Memory B cell (primary cell): ENCODE data around the gene CXCR4.

ENCODE experiments used
- ATAC-seq: fragments of 150-1000 bp; cut with Tn5 transposase; 2 replicates; pipeline ENCODE4 v1.10.0; 2021; ENCODE audit warnings: low read depth, mild to moderate bottlenecking, moderate library complexity
- DNase-seq, 2 donors: peaks; one replicate each; pipeline ENCODE4 v3.0.0; 2022; ENCODE audit warnings: low spot score in 2 of 2
- H3K27ac Mint-ChIP-seq: one replicate; pipeline ENCODE4 v1.8.0; 2022; ENCODE audit warnings: mild to moderate bottlenecking, moderate library complexity, mixed read lengths
- H3K27me3 Mint-ChIP-seq: one replicate; pipeline ENCODE4 v1.8.0; 2022; ENCODE audit warnings: mixed read lengths
- H3K36me3 Mint-ChIP-seq: one replicate; pipeline ENCODE4 v1.8.0; 2022; ENCODE audit warnings: mild to moderate bottlenecking, mixed read lengths
- H3K4me1 Mint-ChIP-seq: one replicate; pipeline ENCODE4 v1.8.0; 2022; ENCODE audit warnings: mixed read lengths
- H3K4me3 Mint-ChIP-seq: one replicate; pipeline ENCODE4 v1.8.0; 2022; ENCODE audit warnings: mild to moderate bottlenecking, moderate library complexity, mixed read lengths
- H3K9me3 Mint-ChIP-seq: one replicate; pipeline ENCODE4 v1.8.0; 2022; ENCODE audit warnings: mixed read lengths

CXCR4 gene

DNA sequence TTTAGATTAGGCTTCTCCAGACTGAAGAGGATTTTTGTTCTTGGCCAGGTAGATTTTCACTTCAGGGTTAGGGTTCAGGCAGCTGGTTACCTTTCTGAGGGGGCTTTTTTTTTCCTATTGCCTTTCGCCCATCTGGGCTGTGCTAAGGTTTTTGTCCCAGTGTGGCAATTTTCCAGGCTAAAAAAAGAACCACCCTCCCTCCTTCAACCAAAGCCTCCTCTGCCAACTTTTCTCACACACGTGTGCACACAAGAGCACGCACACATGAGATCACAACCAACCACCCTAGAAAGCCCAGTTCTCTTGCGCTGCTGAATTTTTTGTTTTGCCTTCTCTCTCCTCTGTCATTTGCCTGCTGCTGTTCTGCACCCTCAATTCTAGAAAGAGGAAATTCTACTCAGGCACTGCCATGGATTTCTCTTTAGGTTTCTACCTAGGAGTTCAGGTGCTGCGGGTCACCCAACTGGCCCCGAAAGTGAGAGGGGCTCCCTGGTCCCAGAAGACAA is 8.5 kb upstream of the CXCR4 start:
- ATAC-seq (peak; percentile 36), DNase-seq (no peak)
- Mint-ChIP-seq H3K4me3 (peak overlapping the region; percentile 55), H3K27me3 (no peaks in the 10 kb centered on the region), H3K4me1 (peaks cover 59% of the 10 kb centered on the region), H3K36me3 (peaks cover 2% of the 10 kb centered on the region), H3K27ac (peak overlapping the region; percentile 98), H3K9me3 (peaks cover 4% of the 10 kb centered on the region)

DNA sequence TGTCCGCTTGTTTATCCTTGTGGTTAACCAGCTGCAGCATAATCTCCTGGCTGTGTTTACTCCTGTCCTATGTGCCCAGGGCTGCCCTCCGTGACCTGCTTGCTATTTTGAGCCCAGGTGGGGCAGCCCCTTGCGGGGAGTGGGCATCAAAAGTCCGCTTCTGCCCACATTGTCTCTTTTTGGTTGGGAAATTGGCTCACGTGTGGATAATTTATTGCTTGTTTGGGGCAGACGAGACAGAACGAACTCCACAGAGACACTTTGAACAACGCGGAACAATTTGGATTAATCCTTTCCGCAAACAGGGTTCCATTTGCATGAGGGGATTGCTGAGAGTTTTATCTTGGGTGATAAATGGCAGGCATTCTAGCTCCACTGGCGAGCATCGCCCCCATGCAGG is 8.1 kb upstream of the CXCR4 start:
- peaks cover 58% of the 10 kb centered on the region for H3K4me1 Mint-ChIP-seq
- ATAC-seq (no peak), DNase-seq (no peak)
- H3K36me3 Mint-ChIP-seq, result peaks cover 2% of the 10 kb centered on the region
- H3K4me3 Mint-ChIP-seq, result peak overlapping the region; percentile 12
- H3K9me3 Mint-ChIP-seq, result peaks cover 4% of the 10 kb centered on the region
- H3K27me3 Mint-ChIP-seq, result no peaks in the 10 kb centered on the region
- peak overlapping the region; percentile 98 for H3K27ac Mint-ChIP-seq

DNA sequence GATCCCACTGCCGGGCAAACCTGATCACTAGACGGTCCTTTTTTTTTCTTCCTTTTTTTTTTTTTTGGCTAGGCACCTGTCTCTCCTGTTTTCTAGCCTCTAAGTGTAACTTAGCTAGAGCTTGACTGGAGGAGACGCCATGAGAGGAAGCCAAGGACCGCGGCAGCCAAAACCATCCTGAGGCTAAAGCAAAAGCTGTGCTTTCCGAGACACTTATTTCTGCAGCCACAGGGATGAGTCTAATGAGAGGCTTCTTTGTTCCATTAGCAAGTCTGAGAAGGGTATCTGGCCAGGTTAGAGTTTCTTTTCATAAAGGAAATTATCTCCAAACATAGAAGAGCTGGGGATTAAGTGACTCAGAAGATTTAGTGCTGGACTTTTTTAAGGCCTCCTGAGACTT is 7.3 kb upstream of the CXCR4 start:
- DNase-seq, result no peak
- Mint-ChIP-seq H3K27ac (peak overlapping the region; percentile 98), H3K27me3 (no peaks in the 10 kb centered on the region), H3K36me3 (peaks cover 2% of the 10 kb centered on the region), H3K4me1 (peaks cover 54% of the 10 kb centered on the region), H3K4me3 (peak overlapping the region; percentile 49), H3K9me3 (peaks cover 4% of the 10 kb centered on the region)
- no peak for ATAC-seq

DNA sequence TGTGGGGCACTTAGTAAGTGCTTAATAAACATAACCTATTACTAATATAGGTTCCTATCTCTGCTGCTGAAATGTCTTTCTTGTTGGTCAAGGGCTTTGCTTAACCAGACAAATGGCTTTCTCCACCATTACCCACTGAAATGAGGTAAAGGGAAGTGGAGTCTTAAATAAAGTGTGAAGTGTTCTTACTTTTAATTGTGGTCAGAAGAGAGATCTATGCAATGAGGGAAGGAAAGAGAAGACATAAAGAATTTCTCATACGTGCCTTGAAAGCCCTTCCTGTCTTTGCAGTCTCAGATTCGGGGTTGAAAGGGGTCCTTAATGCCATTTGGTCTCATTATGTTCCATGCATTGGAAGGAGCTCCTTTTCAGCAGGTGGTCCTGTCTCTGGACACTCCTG is 6.9 kb upstream of the CXCR4 start:
- H3K36me3 Mint-ChIP-seq, result peaks cover 2% of the 10 kb centered on the region
- DNase-seq, result no peak
- peaks cover 54% of the 10 kb centered on the region for H3K4me1 Mint-ChIP-seq
- peaks cover 4% of the 10 kb centered on the region for H3K9me3 Mint-ChIP-seq
- no peaks in the 10 kb centered on the region for H3K27me3 Mint-ChIP-seq
- peak overlapping the region; percentile 98 for H3K27ac Mint-ChIP-seq
- H3K4me3 Mint-ChIP-seq, result no peak overlapping the region
- ATAC-seq, result no peak

DNA sequence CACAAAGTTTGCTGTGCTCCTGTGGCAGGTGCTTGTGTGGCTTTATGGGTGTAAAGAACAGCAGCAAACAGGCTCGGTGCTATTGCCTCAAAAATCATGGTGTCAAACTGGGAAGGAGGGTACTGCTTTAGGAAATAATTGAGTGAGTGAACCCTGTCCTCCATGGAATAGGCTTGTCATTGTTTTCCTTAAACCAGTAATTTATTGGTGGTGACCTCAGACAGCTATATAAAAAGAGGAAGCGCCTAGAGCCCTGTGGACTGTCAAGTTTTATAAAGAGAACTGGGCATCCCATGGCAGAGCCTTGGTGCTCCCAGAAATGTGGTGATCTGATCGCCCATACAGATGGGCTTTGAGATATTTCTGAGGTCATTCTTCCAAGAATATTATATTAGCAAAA is 4.7 kb upstream of the CXCR4 start:
- Mint-ChIP-seq H3K4me3 (no peak overlapping the region), H3K27me3 (no peaks in the 10 kb centered on the region), H3K27ac (peak overlapping the region; percentile 100), H3K4me1 (peaks cover 40% of the 10 kb centered on the region), H3K9me3 (no peaks in the 10 kb centered on the region), H3K36me3 (peaks cover 2% of the 10 kb centered on the region)
- no peak for ATAC-seq
- no peak for DNase-seq

DNA sequence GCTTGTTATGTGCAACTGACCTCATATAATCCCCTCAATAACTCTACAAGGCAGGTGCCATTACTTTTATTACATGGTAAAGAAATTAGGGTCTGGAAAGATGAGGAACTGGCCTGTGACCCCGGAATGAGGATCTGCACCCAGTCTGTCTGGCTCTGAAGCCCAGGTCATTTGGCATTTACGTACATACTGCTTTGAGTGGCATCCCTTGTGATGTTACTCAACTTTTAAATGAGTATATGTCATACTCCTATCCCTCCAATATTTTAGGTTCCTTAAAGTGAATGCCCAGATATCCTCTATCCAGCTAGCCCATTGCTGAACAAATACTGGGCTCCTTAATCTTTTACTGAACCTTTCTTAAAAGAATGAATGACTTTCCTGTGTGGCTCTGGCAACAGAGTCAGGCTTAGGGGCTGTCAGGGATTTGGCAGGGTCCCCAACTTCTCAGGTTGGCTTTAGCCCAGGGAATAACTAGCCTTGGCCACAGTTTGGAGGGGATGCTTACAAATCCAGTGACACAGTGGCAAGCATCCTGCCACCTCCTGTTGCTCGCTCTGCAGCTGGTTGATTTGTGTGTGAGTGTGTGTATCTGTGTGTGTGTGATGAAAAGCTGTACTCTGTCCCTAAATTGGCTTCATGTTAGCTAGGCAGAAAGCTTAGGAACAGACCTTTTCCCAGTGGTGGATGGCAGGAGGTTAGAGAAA is 3.4 kb upstream of the CXCR4 start:
- no peaks in the 10 kb centered on the region for H3K9me3 Mint-ChIP-seq
- ATAC-seq, result no peak
- peaks cover 2% of the 10 kb centered on the region for H3K36me3 Mint-ChIP-seq
- H3K4me3 Mint-ChIP-seq, result peak overlapping the region; percentile 49
- H3K4me1 Mint-ChIP-seq, result peaks cover 35% of the 10 kb centered on the region
- no peaks in the 10 kb centered on the region for H3K27me3 Mint-ChIP-seq
- DNase-seq, result no peak
- H3K27ac Mint-ChIP-seq, result peak overlapping the region; percentile 100

DNA sequence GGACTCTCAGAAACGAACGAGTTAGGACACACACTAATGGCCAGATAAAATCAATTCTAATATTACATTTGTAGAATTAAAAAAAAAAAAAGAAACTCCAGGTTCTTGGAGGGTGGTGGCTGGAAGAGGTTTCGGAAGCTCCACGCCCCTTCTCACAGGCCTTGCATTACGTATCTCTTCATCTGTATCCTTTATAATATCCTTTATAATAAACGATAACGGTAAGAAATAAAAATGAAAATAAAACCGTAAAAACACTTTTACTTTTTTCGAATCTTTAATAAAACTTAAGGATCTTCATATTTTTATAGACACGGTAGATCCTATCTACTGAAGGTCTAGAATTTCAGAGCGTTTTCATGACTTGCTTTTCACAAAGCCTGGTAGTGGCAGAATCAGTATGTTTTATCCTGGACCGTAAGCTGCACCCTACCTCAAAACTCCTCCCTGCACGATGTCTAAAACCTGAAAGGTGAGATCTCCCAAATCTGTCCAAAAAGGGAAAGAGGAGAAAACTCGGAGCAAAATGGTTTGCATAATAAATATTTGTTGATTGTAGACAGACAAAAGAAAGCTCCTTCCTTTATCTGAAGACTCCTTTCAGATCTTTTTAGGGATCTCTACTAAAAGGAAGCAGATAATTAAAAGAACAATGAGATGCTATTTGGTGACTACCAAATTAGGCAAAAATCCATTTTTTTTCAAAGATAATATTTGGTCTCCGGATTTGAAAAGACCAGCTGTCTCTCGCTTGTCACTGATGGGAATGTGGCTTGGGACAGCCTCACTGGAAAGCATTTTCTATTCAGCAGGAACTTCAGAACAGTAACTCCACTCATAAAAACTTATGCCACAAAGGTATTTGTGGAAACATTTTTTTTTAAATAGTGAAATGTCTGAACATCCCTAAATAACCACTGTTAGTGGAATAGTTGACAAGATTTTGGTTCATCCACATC is 2.0 kb upstream of the CXCR4 start:
- Mint-ChIP-seq H3K4me3 (peak overlapping the region; percentile 95), H3K27ac (peak overlapping the region; percentile 100), H3K27me3 (no peaks in the 10 kb centered on the region), H3K36me3 (peaks cover 9% of the 10 kb centered on the region), H3K4me1 (peaks cover 36% of the 10 kb centered on the region), H3K9me3 (no peaks in the 10 kb centered on the region)
- DNase-seq (no peak), ATAC-seq (no peak)

DNA sequence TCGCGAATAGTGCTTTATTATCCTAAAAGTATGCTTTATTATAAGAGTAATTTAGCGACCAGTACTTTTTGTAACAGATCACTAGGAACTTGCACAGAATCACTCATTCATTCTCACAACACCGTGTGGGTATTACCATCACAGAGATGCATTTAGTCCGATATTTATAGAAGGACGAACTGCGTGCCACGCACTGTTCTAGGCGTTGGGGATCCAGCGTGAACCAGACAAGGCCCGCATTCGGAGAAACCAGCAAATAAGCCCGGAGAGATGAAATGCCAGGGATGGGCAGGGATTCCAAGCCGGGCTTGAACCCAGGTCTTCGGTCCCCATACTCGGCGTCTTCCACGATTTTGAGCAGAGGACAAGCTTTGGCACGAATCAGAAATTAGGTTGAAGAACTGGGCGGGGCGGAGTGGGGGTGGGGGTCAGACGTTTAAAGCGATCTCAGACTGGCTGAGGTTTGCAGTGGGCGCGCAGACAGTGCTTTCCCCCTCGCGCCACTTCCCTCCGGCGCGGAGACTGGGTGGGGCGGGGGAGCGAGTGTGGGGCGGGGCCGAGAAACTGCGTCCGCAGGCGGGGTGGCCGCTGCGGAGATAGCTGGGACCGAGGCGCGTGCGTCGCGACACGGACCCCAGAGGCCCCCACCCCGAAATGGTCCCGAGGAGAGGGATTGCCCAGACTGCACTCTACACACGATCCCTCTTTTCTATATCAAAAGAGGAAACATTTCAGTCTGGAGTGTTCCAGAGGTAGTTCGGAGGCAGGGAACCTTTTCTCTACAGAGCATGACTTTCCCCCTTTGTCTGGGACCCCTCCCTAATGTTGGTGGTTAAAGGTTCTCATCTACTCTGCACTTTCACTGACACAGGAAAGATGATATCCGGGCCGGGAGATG is 1.1 kb upstream of the CXCR4 start:
- H3K4me1 Mint-ChIP-seq, result peaks cover 36% of the 10 kb centered on the region
- no peaks in the 10 kb centered on the region for H3K27me3 Mint-ChIP-seq
- peak overlapping the region; percentile 100 for H3K27ac Mint-ChIP-seq
- DNase-seq (peak; percentile 81 to 87), ATAC-seq (peak; percentile 55)
- peaks cover 17% of the 10 kb centered on the region for H3K36me3 Mint-ChIP-seq
- H3K9me3 Mint-ChIP-seq, result no peaks in the 10 kb centered on the region
- H3K4me3 Mint-ChIP-seq, result peak overlapping the region; percentile 95

DNA sequence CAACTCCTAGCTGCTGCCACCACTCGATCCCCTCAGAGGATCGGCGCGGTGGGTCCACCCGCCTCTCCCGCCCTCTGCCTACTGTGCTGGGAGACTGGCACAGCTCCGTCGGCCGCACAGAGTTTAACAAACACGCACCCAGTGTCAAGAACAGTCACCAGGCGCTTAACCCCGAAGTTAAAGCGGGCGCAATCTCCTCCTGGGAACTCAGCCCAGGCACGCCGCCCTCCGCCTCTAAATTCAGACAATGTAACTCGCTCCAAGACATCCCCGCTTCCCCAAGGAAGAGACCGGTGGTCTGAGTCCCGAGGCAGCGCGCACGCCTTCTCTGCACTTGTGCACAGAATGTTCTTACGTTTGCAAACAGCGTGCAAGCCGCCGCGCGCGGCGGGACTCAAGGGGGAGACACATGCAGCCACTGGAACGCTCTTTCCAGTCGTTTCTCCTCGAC is 533 bp downstream of the CXCR4 start:
- Mint-ChIP-seq H3K36me3 (peaks cover 30% of the 10 kb centered on the region), H3K27ac (peak overlapping the region; percentile 100), H3K9me3 (no peaks in the 10 kb centered on the region), H3K4me3 (peak overlapping the region; percentile 95), H3K27me3 (no peaks in the 10 kb centered on the region), H3K4me1 (peaks cover 38% of the 10 kb centered on the region)
- DNase-seq (no peak), ATAC-seq (no peak)

DNA sequence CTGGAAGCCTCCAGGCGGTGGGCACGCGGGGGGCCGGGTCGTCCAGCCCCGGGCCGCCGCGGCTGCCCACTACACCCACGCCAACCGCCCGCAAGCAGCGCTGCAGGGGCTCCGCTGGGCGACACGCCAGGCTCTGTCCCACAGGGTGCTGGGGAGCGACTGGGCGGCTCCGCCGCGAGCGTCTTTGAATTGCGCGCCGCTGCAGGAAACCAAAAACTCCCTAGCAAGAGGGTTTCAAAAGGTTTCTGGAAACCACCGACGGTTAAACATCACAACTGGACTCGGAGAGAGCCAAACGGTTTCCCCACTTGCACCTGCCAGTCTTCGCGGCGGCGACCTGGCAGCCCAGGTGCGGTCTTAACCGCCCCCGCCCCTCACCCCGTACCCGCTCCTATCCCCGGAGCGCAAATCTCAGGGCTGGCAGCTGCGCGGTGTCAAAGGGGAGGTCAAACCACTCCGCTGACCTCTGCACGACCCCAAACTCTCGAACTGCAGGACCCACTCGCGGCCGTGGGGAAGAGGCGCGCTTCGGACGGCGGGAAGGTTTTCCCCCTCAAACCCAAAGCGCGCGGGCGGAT is 1.0 kb downstream of the CXCR4 start:
- Mint-ChIP-seq H3K27ac (peak overlapping the region; percentile 100), H3K4me3 (peak overlapping the region; percentile 95), H3K36me3 (peaks cover 33% of the 10 kb centered on the region), H3K9me3 (no peaks in the 10 kb centered on the region), H3K27me3 (no peaks in the 10 kb centered on the region), H3K4me1 (peaks cover 40% of the 10 kb centered on the region)
- ATAC-seq (peak; percentile 38), DNase-seq (peak; percentile 84 to 90)

DNA sequence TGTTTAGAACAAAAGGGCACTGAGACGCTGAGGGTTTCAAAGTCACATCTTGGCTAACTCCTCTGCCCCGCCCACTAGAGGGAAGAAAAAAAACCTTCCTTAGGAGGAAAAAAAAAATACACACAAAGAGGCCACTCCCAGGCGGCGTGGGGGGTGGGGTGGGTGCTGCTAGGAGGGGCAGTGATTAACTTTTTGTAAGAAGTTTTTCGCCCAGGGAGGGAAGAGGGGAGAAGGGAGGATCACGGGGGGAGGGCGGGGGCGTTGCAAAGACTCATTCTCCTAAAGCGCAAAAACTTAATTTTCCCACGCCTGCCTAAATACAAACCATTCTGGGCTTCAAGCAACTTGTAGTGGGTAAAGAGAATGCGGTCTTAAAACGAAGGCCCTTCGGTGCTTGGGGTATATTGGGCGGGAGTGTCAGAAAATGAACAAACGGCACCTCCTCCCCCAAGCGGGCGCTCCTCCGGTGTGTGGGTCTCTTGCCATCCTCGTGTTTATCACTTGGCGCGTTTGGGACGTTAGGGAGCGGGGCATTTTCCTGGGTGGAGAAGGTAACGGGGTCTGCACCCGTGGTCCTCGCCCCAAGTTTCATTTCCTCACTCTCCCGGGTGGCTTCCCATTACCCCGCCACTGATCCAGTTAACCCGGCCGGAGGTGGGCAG is 1.7 kb downstream of the CXCR4 start:
- ATAC-seq (peak; percentile 12), DNase-seq (peak; percentile 70 to 78)
- no peaks in the 10 kb centered on the region for H3K9me3 Mint-ChIP-seq
- peak overlapping the region; percentile 100 for H3K27ac Mint-ChIP-seq
- H3K36me3 Mint-ChIP-seq, result peaks cover 33% of the 10 kb centered on the region
- peak overlapping the region; percentile 95 for H3K4me3 Mint-ChIP-seq
- H3K27me3 Mint-ChIP-seq, result no peaks in the 10 kb centered on the region
- H3K4me1 Mint-ChIP-seq, result peaks cover 40% of the 10 kb centered on the region

DNA sequence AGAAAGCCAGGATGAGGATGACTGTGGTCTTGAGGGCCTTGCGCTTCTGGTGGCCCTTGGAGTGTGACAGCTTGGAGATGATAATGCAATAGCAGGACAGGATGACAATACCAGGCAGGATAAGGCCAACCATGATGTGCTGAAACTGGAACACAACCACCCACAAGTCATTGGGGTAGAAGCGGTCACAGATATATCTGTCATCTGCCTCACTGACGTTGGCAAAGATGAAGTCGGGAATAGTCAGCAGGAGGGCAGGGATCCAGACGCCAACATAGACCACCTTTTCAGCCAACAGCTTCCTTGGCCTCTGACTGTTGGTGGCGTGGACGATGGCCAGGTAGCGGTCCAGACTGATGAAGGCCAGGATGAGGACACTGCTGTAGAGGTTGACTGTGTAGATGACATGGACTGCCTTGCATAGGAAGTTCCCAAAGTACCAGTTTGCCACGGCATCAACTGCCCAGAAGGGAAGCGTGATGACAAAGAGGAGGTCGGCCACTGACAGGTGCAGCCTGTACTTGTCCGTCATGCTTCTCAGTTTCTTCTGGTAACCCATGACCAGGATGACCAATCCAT is 2.7 kb downstream of the CXCR4 start:
- H3K36me3 Mint-ChIP-seq, result peaks cover 33% of the 10 kb centered on the region
- ATAC-seq, result no peak
- H3K4me1 Mint-ChIP-seq, result peaks cover 45% of the 10 kb centered on the region
- DNase-seq, result no peak
- H3K27ac Mint-ChIP-seq, result peak overlapping the region; percentile 100
- H3K4me3 Mint-ChIP-seq, result peak overlapping the region; percentile 95
- H3K27me3 Mint-ChIP-seq, result no peaks in the 10 kb centered on the region
- no peaks in the 10 kb centered on the region for H3K9me3 Mint-ChIP-seq
